ENCODE results near the gene CNNM1. TPM values are rescaled to one million over a fixed set of nuclear protein-coding genes. Genes with fewer than 3 reads are reported as not detected.
A peak's percentile ranks its signal among the peaks of the same experiment; 100 is the strongest.

Gene CNNM1
- polyA plus RNA-seq, 1 experiment, result 1.3 TPM

DNA sequence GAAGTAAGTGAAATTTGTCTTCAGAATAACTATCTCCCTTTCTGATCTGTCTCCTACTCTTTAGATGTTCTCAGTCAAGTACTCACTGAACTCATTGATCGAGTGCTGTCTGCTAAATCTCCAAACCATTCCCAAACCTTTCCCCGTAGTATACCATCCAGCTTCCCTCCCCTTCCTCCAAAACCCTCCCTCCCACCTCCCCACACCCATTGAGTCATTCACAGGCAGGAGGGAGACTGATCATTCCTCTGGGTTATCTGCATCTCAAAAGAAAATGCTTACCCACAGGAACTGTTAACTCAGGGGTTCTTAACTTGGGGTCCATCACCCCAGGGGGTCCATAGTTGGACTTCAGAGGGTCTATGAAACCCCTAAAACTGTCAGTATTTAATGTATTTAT is 63.9 kb downstream of the CNNM1 start:
- ChIA-PET POLR2A (no interaction called here), CTCF (interaction anchor here (0.6 to 4.0 kb wide), 20 partner anchors 10 to 226 kb away, joined by 3 to 36 read pairs (median 4); partner anchors contain the start of gene GOT1)
- H3K36me3 ChIP-seq (ENCODE audit: control insufficient read depth, insufficient read depth, low read length), result 0 out of 2 replicates have a peak, but pooled peaks cover 1% of the 10 kb centered on the region
- H3K27me3 ChIP-seq (ENCODE audit: control insufficient read depth, insufficient read depth, low read length), result no peaks in the 10 kb centered on the region
- H3K4me3 ChIP-seq (ENCODE audit: low read depth, low read length), result no peak overlapping the region
- no peak for DNase-seq (ENCODE audit: low read depth)
- TF ChIP-seq, protein P1, sequence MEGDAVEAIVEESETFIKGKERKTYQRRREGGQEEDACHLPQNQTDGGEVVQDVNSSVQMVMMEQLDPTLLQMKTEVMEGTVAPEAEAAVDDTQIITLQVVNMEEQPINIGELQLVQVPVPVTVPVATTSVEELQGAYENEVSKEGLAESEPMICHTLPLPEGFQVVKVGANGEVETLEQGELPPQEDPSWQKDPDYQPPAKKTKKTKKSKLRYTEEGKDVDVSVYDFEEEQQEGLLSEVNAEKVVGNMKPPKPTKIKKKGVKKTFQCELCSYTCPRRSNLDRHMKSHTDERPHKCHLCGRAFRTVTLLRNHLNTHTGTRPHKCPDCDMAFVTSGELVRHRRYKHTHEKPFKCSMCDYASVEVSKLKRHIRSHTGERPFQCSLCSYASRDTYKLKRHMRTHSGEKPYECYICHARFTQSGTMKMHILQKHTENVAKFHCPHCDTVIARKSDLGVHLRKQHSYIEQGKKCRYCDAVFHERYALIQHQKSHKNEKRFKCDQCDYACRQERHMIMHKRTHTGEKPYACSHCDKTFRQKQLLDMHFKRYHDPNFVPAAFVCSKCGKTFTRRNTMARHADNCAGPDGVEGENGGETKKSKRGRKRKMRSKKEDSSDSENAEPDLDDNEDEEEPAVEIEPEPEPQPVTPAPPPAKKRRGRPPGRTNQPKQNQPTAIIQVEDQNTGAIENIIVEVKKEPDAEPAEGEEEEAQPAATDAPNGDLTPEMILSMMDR (IDR thresholded peaks at IDR 0.05; ENCODE audit: insufficient read depth, low read depth, low read length), result no peak

DNA sequence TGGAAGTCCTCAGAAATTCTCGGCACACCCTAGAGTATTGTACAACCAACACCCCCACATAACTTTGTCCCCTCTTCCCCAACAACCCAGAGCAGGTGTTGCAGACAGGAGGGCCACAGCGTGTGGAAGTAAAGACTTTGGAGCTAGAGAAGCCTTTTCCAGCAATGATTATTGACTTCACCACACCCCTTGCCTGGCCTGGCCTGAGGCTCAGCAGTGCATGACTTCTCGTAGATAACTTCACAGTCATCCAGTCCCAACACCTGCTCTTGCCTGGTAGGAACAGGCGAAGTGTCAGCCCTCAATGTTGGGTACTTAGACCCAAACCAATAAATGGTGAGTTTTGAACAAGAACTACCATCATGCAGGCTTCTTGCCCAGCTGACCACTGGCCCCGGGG is 64.5 kb downstream of the CNNM1 start:
- no peaks in the 10 kb centered on the region for H3K27me3 ChIP-seq (ENCODE audit: control insufficient read depth, insufficient read depth, low read length)
- POLR2A ChIA-PET, result no interaction called here

DNA sequence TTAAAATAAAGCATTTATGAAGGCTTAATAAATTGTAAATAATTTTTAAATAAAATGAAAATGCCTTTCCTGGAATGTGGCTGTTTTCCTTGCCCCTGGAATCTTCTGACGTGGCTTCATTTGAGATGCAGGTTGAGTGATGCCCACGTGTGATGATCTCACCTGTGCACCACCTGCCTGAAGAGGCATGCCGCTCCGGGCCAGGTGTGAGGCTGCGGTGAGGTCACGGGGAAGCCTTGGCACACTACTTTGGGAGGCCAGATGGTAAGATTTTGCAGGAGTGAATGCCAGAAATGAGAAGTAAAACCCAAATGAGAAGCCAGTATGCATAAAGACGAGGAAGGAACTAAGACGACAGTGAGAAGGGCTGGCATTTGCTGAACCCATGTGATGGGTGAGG is 65.1 kb downstream of the CNNM1 start:
- Histone ChIP-seq H3K4me3 (ENCODE audit: low read depth, low read length) (no peak overlapping the region), H3K27me3 (ENCODE audit: control insufficient read depth, insufficient read depth, low read length) (no peaks in the 10 kb centered on the region), H3K36me3 (ENCODE audit: control insufficient read depth, insufficient read depth, low read length) (0 out of 2 replicates have a peak, but pooled peaks cover 1% of the 10 kb centered on the region)
- DNase-seq (ENCODE audit: low read depth), result no peak
- ChIA-PET POLR2A (no interaction called here), CTCF (interaction anchor here (4.0 kb wide), 1 partner anchor 217 kb away, joined by 36 read pairs; no protein-coding TSS in a partner anchor)
- TF ChIP-seq, protein P1 (IDR thresholded peaks at IDR 0.05; ENCODE audit: insufficient read depth, low read depth, low read length), result no peak

More for the DNA sequence above, 64.5 kb downstream of the CNNM1 start:
- Histone ChIP-seq H3K4me3 (ENCODE audit: low read depth, low read length) (no peak overlapping the region), H3K36me3 (ENCODE audit: control insufficient read depth, insufficient read depth, low read length) (0 out of 2 replicates have a peak, but pooled peaks cover 1% of the 10 kb centered on the region)
- DNase-seq (ENCODE audit: low read depth), result no peak
- TF ChIP-seq, protein P1 (IDR thresholded peaks at IDR 0.05; ENCODE audit: insufficient read depth, low read depth, low read length), result no peak
- CTCF ChIA-PET, result interaction anchor here (1.0 to 4.0 kb wide), 5 partner anchors 14 to 217 kb away, joined by 4 to 36 read pairs (median 14); partner anchors contain the start of gene GOT1

DNA sequence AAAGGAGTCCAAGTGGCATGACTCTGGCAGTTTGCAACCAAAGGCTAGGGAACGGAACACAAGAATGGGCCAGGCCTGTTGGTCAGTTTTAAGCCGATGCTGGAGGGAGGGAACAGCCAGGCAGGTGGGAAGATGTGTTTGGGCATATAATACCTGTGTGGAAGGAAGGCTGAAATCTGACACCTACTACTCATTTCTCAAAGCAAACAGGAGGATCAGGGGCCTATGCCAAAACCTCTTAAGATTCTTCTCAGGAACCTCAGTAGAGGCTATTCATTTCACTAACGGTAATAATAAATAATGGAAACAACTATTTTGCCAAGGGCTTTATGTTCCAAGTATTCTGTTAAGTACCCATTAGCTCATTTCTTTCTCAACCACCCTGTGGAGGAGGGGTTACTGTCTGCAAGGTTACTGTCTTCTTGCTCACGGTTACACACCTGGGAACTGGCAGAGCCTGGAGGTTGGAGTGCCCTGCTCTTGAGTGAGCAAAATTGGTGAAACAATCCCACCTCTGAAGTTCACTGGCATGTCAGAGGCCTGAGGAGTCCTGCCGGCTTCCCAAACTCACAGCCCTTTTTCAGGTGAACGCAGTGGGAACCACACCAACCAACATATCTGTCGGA is 65.7 kb downstream of the CNNM1 start:
- ChIA-PET POLR2A (no interaction called here), CTCF (no interaction called here)
- H3K36me3 ChIP-seq (ENCODE audit: control insufficient read depth, insufficient read depth, low read length), result peaks cover 3% of the 10 kb centered on the region
- TF ChIP-seq, protein P1 (IDR thresholded peaks at IDR 0.05; ENCODE audit: insufficient read depth, low read depth, low read length), result no peak
- no peak for DNase-seq (ENCODE audit: low read depth)
- H3K27me3 ChIP-seq (ENCODE audit: control insufficient read depth, insufficient read depth, low read length), result no peaks in the 10 kb centered on the region
- H3K4me3 ChIP-seq (ENCODE audit: low read depth, low read length), result no peak overlapping the region

DNA sequence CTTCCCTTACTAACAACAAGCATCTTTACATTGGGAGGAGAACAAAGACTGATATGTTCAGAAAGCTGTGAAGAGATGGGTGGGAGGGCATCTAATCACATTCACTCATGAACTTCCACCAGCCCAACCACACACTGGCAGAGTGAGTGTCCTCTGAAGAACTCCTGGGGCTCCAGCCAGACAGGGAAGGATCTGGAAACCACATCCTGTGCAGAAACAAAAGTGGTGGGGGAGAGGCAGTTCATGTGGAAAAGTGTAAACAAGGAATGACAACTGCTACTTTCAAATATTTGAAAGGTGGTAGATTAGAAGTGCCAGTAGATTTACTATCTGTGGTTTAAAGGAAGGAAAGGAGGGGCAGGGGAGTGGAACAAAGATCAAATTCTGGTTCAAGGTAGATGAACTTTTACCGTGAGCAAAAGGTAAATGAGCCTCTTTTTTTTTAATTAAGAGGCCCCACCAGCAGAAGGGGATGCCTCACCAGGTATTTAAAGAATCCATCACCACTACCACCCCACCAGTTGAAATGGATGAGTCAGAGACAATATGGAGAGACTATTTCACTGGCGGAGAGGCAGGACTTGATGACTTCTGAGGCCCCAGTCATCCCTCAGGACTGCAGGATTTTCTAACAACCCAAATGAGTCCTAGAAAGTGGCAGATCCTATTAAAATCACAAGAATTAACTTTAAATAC is 66.7 kb downstream of the CNNM1 start:
- ChIA-PET POLR2A (no interaction called here), CTCF (interaction anchor here (1.5 kb wide), 1 partner anchor 35 kb away, joined by 3 read pairs; the partner anchor contains the start of gene GOT1)
- peak; percentile 61 for DNase-seq (ENCODE audit: low read depth)
- TF ChIP-seq, protein P1 (IDR thresholded peaks at IDR 0.05; ENCODE audit: insufficient read depth, low read depth, low read length), result no peak
- H3K36me3 ChIP-seq (ENCODE audit: control insufficient read depth, insufficient read depth, low read length), result peaks cover 3% of the 10 kb centered on the region
- no peaks in the 10 kb centered on the region for H3K27me3 ChIP-seq (ENCODE audit: control insufficient read depth, insufficient read depth, low read length)
- H3K4me3 ChIP-seq (ENCODE audit: low read depth, low read length), result no peak overlapping the region
